Activated effector memory CD4-positive, alpha-beta T cell treated with Interleukin-2 at 50 U/mL for 16 hours (primary cell): Measurements from ENCODE around the gene MYOZ2.
A peak's percentile ranks its signal among the peaks of the same experiment; 100 is the strongest.

Experiments
- DNase-seq: peaks from one replicate; pipeline ENCODE4 v3.0.0-alpha.2; 2020

MYOZ2 gene

DNA sequence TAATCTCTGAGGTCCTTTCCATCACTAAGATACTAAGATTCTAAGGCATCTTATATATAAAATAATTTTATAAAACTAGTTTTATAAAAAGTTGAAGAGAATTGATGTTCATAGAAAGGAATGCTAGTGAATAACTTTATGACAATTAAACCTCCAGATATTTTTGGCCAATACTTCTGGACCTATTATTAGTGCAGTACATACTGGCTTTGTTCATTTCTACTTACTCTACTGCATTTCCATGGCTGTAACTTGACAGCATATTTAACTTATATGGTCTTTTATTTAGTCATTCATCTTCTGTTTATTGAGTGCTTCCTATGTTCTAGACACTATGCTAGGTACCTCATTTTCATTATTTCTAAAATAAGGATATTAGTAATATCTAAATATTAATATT is 70.1 kb downstream of the MYOZ2 start:
- DNase-seq: no peak

DNA sequence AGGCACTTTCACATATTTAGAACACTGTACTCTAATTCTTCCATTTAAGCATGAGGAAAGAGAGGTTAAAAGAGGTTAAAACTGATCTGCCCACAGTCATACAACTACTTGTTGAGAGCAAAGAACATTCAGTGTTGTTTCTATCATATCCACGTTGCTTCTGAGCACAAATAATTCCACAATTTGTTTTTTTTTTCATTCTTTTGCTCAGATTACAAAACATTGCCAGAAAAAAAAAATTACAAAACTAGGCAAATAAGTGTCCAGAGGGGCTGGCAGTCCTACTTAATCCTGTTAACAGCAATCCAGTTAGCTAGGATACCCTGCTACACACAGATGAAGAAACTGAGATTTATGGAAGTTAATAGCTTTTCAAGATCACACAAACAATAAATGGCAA is 70.5 kb downstream of the MYOZ2 start:
- no peak for DNase-seq

DNA sequence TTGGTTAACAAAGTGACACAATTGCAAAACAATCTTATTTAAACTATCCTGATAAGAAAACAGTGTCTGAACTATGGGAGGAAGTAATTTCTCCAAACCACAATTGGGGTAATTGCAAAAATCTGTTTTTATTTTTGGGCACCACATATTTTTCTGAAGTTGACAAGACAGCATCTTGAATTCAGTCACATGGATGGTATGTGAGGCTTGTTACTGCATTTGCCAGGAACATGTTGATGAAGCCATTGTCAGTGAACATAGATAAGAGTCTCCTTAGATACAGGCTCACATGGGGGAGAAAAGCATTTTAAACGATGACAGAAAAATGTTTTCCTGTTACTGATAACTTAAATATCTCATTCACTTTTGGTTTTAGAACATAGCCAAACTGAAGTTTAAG is 71.4 kb downstream of the MYOZ2 start:
- DNase-seq: no peak

DNA sequence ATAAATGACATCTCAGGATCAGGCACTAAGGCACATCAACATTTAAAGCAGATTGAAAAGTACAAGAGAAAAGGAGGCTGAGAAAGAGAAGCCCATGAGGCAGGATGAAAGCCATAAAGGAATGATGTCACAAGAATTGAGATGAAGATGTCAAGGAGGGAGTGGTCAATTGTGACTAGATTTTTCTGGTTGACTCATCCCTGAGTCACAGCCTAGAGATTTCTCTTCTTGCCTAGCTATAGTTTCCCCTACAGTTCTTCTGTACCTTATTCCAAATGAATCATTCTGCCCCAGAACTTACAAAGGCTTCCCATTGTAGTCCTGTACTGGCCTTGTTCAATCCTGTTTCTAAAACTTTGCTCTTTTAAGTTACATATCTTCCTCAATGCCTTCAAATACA is 73.4 kb downstream of the MYOZ2 start:
- no peak for DNase-seq

DNA sequence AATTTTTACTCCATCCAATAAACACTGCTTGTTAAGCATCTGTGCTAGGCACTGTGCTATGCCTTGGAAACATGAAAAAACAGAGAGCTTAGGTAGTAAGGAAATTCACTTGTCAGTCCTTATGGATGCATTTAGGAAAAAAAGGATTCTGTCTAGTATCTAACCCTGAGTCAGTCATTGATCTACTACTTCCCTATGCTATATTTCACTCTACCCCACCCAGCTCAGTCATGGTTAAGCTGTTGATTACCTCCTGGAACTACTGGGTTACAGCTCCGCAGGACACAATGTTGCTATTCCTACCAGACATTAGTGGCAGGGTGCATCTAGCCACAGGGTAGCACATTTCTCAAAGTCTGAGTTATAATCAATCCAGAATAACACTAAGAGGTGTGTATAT is 74.0 kb downstream of the MYOZ2 start:
- no peak for DNase-seq

DNA sequence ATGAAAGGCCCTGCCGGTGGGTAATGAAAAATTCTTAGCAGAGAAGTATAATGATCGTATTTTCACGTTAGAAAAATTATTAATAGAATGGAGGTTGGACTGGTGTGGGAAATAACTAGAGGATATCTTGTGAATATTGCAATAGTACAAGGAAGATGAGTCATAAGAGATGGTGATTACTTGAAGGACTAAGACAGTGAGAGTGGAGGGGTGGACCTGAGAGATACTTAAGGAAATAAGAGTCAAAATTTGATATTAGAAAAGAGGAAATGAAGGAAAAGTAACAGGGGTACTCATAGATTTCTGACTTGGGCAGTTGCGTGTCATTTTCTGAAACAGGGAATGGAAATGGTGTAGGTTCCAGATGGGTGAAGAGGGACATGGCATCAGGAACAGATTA is 75.1 kb downstream of the MYOZ2 start:
- DNase-seq: no peak

DNA sequence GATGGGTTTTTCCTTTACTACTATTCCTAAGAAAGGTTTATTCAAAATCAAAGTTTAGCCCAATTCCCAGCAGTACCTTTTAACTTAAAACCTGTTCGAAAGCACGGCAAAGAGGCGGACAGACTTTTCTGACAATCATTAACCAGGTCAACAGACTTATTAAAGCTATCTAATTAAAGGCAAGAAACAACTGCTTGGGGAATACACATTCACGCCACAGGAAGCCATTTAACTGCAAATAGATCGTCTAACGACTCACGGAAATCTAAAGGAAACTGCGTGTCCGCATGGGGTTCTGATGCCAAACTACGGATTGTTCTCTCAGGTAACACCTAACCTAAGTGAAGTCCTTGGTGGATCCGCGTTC is 76.2 kb downstream of the MYOZ2 start:
- DNase-seq: no peak

DNA sequence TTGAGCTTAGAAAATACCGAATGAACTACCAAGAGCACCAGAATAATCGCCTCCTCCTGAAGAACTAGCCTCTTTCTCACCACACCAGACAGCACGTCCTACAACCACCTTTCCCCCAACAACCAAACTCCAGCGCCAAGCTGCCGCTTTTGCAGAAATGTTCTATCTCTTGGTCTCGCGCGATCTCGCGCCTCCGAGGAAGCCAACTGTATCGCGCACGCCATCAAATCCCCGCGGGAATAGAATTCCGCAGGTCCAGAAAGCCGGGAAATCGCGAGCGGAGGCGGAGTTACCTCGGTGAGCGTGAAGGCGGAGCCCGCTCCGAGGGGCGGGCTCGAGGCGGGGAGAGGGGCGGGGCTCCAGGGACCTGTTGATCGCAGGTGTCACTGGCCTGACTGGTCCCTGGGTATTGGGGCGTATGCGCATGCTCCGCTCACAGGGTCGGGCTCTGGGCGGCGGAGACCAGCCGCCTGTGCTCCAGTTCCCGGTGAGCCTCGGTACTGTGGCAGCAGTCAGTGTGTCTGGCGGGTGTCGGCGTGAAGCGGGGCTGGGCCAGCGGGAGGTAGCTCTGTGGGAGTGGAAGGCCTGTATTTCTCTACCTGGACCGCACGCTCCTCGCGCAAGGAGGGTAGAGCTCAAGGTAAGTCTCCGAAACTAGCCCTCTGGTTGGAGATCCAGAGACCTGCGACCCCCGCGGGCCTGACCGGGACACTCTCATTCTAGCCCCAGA is 76.8 kb downstream of the MYOZ2 start, which contains the start of gene USP53:
USP53 (plus strand) TSS at position 480 of the 730 bp plus-strand sequence. CDS start 27,047 bp downstream, outside the sequence.
- DNase-seq: peak; percentile 96

DNA sequence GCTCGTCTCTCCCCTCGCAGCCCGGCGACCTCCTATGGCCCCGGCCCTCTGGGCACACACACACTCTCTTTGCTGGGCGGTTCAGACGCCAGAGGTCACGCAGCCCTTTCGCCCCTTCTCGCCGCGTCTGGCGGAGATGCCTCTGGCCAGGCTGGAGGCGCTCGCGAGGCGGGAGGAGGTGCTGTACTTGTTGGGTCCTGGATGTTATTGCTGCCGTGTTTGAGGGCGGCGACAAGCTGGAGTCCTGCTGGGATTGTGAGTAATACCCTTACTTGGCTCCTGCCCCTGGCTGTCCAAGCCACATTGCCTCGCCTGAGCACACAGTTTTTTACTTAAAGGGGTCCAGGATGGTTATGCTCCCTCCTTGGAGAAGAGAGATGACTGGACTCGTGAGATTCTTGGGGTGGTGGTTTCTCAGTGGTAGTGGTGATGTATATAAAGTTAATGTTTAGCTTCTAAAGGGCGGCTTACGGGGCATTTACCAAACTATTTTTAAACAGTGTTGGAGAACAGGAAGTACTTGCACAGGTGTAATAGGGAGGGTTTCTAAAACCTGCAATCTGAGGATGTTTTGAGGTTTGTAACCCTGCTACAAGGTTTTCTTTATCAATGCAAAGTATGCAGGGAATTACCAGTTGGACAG is 77.5 kb downstream of the MYOZ2 start:
- DNase-seq: peak; percentile 52

DNA sequence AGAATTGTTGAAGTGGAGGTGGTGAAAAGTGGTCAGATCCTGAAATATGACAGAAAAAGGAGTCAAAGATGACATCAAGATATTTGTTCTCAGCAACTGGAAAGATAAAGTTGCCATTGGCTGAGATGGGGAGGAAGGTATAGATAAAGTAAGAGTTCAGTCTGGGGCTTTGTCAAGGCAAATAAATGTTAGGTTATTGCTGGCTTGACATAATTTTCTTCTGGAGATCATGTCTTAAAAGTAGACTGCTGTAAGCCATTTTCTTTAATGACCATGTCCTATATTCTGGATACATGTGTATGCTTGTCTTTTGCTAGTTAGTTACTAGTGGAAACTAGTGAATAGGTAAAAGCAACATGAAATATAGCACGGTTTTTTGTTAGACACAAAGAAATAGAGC is 82.5 kb downstream of the MYOZ2 start:
- DNase-seq: no peak

DNA sequence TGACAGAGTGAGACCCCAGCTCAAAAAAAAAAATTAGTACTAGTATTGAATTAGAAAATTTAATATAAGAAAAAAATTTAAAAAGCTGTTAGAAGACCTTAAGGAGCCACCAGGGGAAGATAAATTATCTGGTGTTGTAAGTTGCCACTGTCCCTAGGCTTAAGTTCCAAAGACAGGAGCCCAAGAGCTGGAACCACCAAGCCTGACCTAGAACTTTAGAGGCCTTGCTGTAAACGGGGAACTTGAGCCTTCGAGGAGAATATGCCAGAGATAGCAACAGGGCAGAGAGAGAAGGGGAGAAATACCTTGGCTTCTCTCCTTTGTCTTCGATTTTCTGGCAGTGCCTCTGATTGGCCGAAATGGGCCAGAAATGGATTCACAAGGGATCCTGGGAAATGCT is 85.8 kb downstream of the MYOZ2 start:
- DNase-seq: no peak

DNA sequence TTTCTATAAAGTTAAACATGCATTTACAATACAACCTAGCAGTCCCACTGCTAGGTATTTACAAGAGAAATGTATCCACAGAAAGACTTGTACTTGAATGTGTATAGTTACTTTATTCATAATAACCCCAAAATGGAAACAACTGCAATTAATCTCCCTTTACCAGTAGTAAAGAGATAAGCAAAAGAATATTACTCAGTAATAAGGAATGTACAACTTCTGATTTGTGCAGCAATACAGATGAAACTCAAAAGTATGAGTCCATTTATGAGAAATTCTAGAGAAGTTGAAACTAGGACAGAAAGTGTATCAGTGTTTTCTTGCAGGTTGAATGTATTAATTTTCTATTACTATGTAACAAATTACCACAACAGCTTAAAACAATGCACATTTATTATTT is 92.1 kb downstream of the MYOZ2 start:
- DNase-seq: no peak

DNA sequence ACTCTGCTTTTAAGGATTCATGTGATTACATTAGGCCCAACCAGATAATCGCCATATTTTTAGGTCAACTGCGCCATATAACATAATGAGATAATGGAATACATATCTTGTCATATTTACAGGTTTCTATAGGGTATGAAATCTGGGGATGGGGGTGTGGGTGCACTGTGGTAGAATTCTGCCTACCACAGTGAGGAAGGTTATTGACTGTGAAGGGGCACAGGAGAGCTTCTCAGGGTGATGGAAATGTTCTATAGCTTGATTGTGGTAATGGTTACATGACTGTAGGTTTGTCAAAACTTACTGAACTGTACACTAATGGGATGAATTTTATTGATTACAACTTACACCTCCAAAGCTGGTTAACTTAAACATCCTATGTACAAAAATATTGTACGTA is 92.8 kb downstream of the MYOZ2 start:
- no peak for DNase-seq

DNA sequence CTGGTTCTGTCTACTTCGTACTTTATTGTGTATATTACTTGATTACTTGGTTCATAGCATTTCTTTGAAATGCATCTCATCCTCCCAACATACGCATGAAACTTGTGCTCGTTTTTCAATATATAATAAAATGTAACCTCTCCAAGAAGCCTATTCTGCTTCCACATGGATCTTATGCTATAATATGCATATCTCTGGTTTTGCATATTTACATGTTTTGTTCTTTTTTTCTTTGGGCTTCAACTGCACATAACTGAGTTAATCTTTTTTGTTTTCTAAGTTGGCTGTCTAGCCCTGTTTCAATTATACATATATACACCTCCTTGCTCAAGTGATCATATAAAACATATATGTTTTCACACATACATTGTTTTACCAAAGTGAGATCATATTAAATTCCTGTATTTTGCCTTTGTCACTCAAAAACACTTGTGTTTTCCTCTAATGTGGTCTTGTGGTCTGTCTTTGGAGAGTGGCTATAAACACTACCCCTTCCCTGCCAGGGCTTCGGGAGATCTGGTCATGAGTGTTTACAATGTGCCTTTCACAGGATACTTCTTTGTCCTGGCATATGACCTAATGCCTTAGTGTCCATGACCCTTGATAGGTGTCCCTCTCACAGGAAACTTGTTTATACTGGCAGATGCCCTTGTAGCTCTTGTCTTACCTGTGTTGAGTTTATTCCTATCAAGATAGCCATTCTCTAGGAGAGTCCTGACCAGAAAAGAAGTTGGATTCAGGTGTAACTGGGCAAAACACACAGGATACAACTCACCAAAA is 94.5 kb downstream of the MYOZ2 start:
- DNase-seq: no peak

DNA sequence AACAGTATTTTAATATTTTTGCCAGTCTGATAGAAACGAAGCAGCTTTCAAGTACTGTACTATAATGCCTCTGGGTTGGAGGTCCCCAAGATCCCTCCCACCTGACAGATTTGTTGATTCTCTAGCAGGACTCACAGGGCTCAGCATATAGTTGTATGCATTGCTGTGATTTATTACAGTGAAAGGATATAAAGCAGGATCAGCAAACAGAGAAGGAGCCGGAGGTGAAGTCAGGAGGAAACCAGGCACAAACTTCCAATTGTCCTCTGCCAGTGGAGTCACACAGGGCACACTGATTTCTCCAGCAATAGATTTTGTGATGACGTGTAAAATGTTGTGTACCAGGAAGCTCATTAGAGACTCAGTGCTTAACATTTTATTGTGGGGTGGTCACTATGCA is 95.9 kb downstream of the MYOZ2 start:
- DNase-seq: no peak

DNA sequence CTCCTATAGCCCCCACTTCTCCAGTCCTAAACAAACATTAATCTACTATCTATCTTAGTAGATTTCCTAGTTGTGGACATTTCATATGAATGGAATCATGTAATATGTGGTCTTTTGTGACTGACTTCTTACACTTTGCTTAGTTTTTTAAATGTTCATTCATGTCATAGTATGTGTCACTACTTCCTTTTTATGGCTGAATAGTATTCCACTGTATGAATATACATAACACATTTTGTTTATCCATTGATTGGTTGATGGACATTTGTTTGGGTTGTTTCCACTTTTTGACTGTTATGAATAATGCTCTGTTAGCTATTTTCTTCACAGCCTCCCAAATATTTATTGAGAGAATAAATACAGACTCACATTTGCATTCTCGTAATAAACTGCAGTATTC is 96.7 kb downstream of the MYOZ2 start:
- DNase-seq: no peak

DNA sequence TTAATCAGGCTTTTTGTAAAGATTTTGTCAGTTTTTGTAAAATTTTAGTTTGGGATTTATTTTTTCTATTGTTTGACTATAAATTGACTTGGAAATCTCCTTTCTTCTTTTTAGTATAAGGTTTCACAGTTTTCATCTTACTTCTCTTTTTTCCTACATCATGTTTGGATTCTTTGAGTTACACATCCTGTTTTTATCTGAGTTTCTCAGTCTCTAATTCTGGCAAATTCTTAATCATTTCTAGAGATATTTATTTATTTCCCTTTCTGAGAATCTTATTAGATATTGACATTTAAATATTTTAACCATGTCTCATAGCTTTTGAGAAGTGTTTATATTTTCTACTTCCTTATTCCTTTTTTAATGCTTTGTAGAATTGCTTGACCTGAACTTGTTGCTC is 97.6 kb downstream of the MYOZ2 start:
- DNase-seq: no peak

DNA sequence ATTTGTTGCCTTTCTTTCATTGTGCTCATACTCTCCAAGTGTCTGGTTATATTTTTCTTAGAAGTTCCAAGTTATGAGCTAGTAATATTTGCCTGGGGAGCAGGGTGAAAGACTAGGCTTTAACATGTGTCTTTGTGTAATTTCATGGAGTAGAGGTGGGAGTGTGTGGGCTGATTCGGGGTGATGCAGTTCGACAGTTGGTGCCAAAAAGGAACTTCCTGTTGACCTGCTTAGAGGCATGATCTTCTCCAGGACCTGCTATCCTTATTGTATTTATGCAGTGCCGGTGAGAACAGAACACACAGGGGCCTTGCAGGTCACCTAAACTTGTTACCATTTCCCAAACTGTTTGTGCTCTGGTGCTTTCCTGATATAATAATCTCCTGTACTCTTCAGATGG is 98.1 kb downstream of the MYOZ2 start:
- no peak for DNase-seq

DNA sequence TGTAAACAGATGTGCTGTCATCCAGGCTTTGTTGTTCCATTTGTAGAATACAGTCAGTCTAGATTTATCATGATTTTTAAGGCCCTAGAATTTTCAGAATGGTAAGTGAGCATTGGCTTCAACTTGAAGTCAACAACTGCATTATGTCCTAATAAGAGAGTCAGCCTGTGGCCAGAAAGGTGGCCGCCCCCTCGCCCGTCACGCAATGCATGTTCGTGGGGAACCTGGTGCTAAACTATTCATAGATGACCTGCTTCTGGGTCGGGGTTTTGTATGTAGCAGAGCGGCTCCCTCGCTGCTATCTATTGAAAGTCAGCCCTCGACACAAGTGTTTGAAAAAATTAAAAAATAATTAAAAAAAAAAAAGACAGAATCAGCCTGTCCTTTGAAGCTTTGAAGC is 101.6 kb downstream of the MYOZ2 start:
- no peak for DNase-seq
